HL-60 (cell line): ENCODE results near the gene ACTN1.

Experiments used
- DNase-seq, 2 experiments: peaks; one replicate each; pipeline ENCODE4 v3.0.0-alpha.2; 2010 to 2020; ENCODE audit warnings: low read depth in 1 of 2, low spot score in 1 of 2
- H3K27ac ChIP-seq: fragments of 250-450 bp; sonication (Bioruptor Pico); replicated peaks from 2 replicates; pipeline ENCODE4 v1.5.1; 2020; ENCODE audit warnings: mild to moderate bottlenecking, moderate library complexity
- H3K27me3 ChIP-seq: fragments of 250-450 bp; sonication (Bioruptor Pico); 2 replicates; pipeline ENCODE4 v1.5.1; 2021; ENCODE audit warnings: mild to moderate bottlenecking, moderate library complexity; ENCODE audit not compliant: insufficient read depth, poor library complexity, severe bottlenecking
- H3K4me3 ChIP-seq: replicated peaks from 2 replicates; pipeline ENCODE4 v1.5.1; 2011; ENCODE audit warnings: mild to moderate bottlenecking, control low read depth, low read length; ENCODE audit not compliant: insufficient read depth
- GABPA ChIP-seq: IDR thresholded peaks from 2 replicates; pipeline ENCODE4 v1.6.1; 2012; ENCODE audit warnings: low read depth
- POLR2AphosphoS5 ChIP-seq: IDR thresholded peaks from 2 replicates; pipeline ENCODE4 v1.6.1; 2012; ENCODE audit warnings: low read depth
- SPI1 ChIP-seq: IDR thresholded peaks from 2 replicates; pipeline ENCODE4 v1.6.1; 2012; ENCODE audit warnings: low read depth, mild to moderate bottlenecking, borderline replicate concordance
- TF ChIP-seq, protein P1 (sequence below): IDR thresholded peaks from one replicate; pipeline ENCODE4 v1.5.1; 2011; ENCODE audit warnings: low read length, control low read depth, inconsistent platforms; ENCODE audit not compliant: insufficient read depth
- TF ChIP-seq, protein P2 (sequence below): IDR thresholded peaks from 2 replicates; pipeline ENCODE4 v1.6.1; 2012; ENCODE audit warnings: low read depth; ENCODE audit not compliant: insufficient replicate concordance

Gene ACTN1

DNA sequence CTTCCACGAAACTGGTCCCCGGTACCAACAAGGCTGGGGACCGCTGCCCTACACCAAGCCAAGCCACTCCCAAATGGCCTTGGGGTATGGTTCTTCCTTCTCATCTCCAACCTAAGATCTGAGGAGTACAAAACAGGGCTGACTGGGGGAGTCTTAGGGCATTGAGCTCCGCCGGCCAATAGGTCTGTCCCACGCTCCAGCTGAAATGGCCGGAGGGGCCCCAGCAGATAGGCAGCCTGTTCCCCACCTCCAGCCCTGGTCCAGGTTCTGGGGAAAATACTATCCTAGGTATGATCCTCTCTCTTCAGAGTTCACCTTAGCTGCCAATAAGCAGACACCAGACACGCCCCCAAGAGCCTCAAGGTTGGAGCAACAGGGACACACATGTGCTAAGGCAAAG, 90.2 kb downstream of the ACTN1 start:
- TF ChIP-seq POLR2AphosphoS5 (no peak), GABPA (no peak), SPI1 (no peak)
- TF ChIP-seq, protein P1, sequence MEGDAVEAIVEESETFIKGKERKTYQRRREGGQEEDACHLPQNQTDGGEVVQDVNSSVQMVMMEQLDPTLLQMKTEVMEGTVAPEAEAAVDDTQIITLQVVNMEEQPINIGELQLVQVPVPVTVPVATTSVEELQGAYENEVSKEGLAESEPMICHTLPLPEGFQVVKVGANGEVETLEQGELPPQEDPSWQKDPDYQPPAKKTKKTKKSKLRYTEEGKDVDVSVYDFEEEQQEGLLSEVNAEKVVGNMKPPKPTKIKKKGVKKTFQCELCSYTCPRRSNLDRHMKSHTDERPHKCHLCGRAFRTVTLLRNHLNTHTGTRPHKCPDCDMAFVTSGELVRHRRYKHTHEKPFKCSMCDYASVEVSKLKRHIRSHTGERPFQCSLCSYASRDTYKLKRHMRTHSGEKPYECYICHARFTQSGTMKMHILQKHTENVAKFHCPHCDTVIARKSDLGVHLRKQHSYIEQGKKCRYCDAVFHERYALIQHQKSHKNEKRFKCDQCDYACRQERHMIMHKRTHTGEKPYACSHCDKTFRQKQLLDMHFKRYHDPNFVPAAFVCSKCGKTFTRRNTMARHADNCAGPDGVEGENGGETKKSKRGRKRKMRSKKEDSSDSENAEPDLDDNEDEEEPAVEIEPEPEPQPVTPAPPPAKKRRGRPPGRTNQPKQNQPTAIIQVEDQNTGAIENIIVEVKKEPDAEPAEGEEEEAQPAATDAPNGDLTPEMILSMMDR = no peak
- TF ChIP-seq, protein P2, sequence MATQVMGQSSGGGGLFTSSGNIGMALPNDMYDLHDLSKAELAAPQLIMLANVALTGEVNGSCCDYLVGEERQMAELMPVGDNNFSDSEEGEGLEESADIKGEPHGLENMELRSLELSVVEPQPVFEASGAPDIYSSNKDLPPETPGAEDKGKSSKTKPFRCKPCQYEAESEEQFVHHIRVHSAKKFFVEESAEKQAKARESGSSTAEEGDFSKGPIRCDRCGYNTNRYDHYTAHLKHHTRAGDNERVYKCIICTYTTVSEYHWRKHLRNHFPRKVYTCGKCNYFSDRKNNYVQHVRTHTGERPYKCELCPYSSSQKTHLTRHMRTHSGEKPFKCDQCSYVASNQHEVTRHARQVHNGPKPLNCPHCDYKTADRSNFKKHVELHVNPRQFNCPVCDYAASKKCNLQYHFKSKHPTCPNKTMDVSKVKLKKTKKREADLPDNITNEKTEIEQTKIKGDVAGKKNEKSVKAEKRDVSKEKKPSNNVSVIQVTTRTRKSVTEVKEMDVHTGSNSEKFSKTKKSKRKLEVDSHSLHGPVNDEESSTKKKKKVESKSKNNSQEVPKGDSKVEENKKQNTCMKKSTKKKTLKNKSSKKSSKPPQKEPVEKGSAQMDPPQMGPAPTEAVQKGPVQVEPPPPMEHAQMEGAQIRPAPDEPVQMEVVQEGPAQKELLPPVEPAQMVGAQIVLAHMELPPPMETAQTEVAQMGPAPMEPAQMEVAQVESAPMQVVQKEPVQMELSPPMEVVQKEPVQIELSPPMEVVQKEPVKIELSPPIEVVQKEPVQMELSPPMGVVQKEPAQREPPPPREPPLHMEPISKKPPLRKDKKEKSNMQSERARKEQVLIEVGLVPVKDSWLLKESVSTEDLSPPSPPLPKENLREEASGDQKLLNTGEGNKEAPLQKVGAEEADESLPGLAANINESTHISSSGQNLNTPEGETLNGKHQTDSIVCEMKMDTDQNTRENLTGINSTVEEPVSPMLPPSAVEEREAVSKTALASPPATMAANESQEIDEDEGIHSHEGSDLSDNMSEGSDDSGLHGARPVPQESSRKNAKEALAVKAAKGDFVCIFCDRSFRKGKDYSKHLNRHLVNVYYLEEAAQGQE = no peak
- no peak overlapping the region for H3K4me3 ChIP-seq
- H3K27ac ChIP-seq = no peak overlapping the region
- H3K27me3 ChIP-seq = no peaks in the 10 kb centered on the region
- DNase-seq = no peak

DNA sequence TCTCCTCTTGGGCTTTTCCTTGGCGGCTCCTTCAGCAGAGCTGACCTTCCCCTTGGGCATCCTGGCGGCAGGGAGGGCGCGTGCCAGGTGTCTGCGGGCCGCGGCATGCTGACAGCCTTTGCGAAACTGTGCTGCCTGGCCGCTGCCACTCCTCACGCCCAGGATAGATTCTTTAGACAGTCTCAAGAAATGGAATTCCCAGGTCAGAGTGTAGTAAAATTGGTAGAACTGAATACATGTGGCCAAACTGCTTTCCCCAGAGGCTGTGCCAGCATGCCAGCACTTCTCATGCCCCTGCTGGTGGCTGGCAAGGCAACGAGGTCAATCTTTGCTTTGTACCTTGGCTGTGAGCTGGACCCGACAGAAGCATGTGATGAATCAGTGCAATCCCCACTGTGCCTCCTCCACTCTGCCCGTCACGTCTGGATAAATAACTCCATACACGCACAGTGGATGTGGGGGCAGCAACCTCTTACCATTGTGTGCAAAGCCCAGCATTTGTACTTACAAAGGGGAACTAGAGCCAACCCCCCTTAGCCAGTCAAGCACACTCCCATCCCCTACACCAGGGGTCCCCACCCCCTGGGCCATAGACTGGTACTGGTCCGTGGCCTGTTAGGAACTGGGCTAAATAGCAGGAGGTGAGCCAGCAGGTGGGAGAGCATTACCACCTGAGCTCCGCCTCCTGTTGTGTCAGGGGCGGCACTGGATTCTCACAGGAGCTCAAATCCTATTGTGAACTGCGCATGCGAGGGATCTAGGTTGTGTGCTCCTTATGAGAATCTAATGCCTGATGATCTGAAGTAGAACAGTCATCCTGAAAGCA, 90.9 kb downstream of the ACTN1 start:
- Histone ChIP-seq H3K27me3 (no peaks in the 10 kb centered on the region), H3K4me3 (no peak overlapping the region), H3K27ac (no peak overlapping the region)
- TF ChIP-seq, protein P2 = no peak
- no peak for DNase-seq

GRCh38 chr14:68886109-68886434, 93.0 kb downstream of the ACTN1 start:
- Histone ChIP-seq H3K27me3 (no peaks in the 10 kb centered on the region), H3K4me3 (no peak overlapping the region), H3K27ac (no peak overlapping the region)
- no peak for DNase-seq
- TF ChIP-seq GABPA (no peak), SPI1 (no peak), POLR2AphosphoS5 (no peak)
- TF ChIP-seq, protein P2 = no peak
- TF ChIP-seq, protein P1 = no peak
